Adipocyte (in vitro differentiated cells): Measurements from ENCODE around the gene HBA2.
"Not testable (repeated sequence)": the region's sequence is repeated elsewhere in the genome, so short reads cannot be mapped to it uniquely, and the experiment has no call there.

ENCODE experiments used
- DNase-seq: peaks from one replicate; pipeline ENCODE4 v3.0.0-alpha.2; 2015; ENCODE audit warnings: low read depth
- H3K27me3 ChIP-seq: replicated peaks from 2 replicates; pipeline ENCODE4 v1.7.0; 2013; ENCODE audit warnings: mild to moderate bottlenecking, low read length, moderate library complexity; ENCODE audit not compliant: control insufficient read depth, insufficient read depth
- H3K36me3 ChIP-seq: 2 replicates; pipeline ENCODE4 v1.7.0; 2013; ENCODE audit warnings: low read length, mild to moderate bottlenecking, moderate library complexity; ENCODE audit not compliant: control insufficient read depth, insufficient read depth, severe bottlenecking
- H3K4me1 ChIP-seq: 2 replicates; pipeline ENCODE4 v1.7.0; 2013; ENCODE audit warnings: mild to moderate bottlenecking, low read length, moderate library complexity; ENCODE audit not compliant: control insufficient read depth, insufficient read depth
- H3K4me3 ChIP-seq: 2 replicates; pipeline ENCODE4 v1.7.0; 2013; ENCODE audit warnings: mild to moderate bottlenecking, low read length, moderate library complexity
- H3K9ac ChIP-seq: 2 replicates; pipeline ENCODE4 v1.7.0; 2013; ENCODE audit warnings: mild to moderate bottlenecking, low read length, moderate library complexity
- H3K9me3 ChIP-seq: 2 replicates; pipeline ENCODE4 v1.7.0; 2013; ENCODE audit warnings: mild to moderate bottlenecking, low read length, moderate library complexity; ENCODE audit not compliant: control insufficient read depth

HBA2 gene

DNA sequence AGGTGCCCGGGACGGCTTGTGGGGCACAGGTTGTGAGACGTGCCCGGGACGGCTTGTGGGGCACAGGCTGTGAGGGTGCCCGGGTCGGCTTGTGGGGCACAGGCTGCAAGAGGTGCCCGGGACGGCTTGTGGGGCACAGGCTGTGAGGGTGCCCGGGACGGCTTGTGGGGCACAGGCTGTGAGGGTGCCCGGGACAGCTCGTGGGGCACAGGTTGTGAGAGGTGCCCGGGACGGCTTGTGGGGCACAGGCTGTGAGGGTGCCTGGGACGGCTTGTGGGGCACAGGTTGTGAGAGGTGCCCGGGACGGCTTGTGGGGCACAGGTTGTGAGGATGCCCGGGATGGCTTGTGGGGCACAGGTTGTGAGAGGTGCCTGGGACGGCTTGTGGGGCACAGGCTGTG is 12.4 kb upstream of the HBA2 start:
- not testable (repeated sequence) for H3K4me3 ChIP-seq, H3K36me3 ChIP-seq, H3K9ac ChIP-seq, DNase-seq, H3K4me1 ChIP-seq, H3K9me3 ChIP-seq
- peaks cover 28% of the 10 kb centered on the region for H3K27me3 ChIP-seq

GRCh38 chr16:160691-161190 is 11.9 kb upstream of the HBA2 start:
- Histone ChIP-seq H3K4me1 (peaks cover 2% of the 10 kb centered on the region), H3K27me3 (peaks cover 28% of the 10 kb centered on the region), H3K4me3 (no peak overlapping the region), H3K36me3 (no peaks in the 10 kb centered on the region), H3K9ac (no peak overlapping the region), H3K9me3 (no peaks in the 10 kb centered on the region)
- DNase-seq = no peak

DNA sequence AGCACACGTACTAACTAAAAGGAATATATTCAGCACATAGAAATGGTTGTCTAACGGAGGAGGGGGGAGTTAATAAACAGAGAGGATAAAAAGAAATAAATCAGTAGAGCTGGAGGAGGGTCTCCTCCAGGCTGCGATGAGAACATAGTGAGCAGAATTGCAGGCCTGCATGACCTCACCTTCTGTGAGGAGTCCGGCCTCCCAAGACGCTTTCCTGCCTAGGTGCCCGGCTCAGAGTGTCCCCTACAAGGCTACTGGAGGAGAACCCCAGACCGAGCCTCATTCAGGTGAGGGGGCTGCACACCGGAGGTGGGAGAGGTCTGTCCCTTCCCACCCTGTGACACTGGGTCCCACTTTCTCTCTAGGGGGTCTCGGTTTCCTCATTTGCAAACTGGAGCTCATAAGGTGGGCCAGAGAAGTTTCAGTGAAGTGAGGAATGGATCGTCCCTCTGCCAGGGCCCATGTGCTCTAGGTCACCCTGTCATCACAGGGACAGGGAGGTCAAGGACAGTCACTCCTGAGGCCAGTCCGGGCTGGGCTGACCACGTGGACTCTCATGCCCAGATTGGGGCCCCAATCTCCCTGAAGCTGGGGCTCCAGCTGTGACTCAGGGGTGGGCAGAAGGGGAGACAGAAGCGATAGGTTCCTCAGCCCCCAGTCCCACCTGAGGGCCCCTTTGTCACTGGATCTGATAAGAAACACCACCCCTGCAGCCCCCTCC is 10.2 kb upstream of the HBA2 start:
- no peak for DNase-seq
- H3K9ac ChIP-seq = no peak overlapping the region
- no peaks in the 10 kb centered on the region for H3K36me3 ChIP-seq
- no peaks in the 10 kb centered on the region for H3K9me3 ChIP-seq
- peaks cover 31% of the 10 kb centered on the region for H3K27me3 ChIP-seq
- H3K4me1 ChIP-seq = peaks cover 2% of the 10 kb centered on the region
- H3K4me3 ChIP-seq = no peak overlapping the region

GRCh38 chr16:163139-163538 is 9.5 kb upstream of the HBA2 start:
- H3K36me3 ChIP-seq, DNase-seq, H3K9ac ChIP-seq, H3K9me3 ChIP-seq, H3K4me1 ChIP-seq, H3K4me3 ChIP-seq: not testable (repeated sequence)
- peaks cover 37% of the 10 kb centered on the region for H3K27me3 ChIP-seq

- H3K36me3 ChIP-seq, H3K4me1 ChIP-seq, H3K9ac ChIP-seq, DNase-seq, H3K4me3 ChIP-seq, H3K9me3 ChIP-seq: not testable (repeated sequence)
- H3K27me3 ChIP-seq = peaks cover 39% of the 10 kb centered on the region
Measured at GRCh38 chr16:163696-164095, 9.0 kb upstream of the HBA2 start.

- not testable (repeated sequence) for H3K4me3 ChIP-seq, H3K36me3 ChIP-seq, H3K9ac ChIP-seq, H3K4me1 ChIP-seq, H3K9me3 ChIP-seq, DNase-seq
- H3K27me3 ChIP-seq = peaks cover 42% of the 10 kb centered on the region
Measured at GRCh38 chr16:164134-164823, 8.4 kb upstream of the HBA2 start.

DNA sequence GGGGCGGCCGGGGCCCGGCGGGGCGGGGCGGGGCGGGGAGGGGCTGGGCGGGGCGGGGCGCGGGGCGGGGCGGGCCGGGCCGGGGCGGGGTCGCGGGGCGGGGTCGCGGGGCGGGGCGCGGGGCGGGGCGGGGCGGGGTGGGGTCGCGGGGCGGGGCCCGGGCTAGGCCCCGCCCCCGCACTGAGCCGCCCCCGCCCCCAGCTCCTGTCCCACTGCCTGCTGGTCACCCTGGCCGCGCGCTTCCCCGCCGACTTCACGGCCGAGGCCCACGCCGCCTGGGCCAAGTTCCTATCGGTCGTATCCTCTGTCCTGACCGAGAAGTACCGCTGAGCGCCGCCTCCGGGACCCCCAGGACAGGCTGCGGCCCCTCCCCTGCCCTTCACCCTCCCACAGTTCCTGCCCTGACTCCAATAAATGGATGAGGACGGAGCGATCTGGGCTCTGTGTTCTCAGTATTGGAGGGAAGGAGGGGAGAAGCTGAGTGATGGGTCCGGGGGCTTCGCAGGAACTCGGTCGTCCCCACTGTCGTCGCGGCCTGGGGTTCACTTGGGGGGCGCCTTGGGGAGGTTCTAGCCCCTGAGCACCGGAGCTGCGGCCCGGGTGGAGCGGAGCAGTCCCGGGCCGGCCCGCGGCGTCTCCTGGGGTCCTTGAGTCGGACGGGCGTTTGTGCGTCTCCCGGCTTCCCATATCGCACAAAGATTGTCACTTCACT is 7.7 kb upstream of the HBA2 start:
- no peak for DNase-seq
- Histone ChIP-seq H3K4me1 (peaks cover 2% of the 10 kb centered on the region), H3K9ac (no peak overlapping the region), H3K27me3 (peaks cover 40% of the 10 kb centered on the region), H3K36me3 (no peaks in the 10 kb centered on the region), H3K9me3 (no peaks in the 10 kb centered on the region), H3K4me3 (no peak overlapping the region)

- Histone ChIP-seq H3K27me3 (peaks cover 41% of the 10 kb centered on the region), H3K36me3 (no peaks in the 10 kb centered on the region), H3K9me3 (no peaks in the 10 kb centered on the region), H3K9ac (no peak within 1 kb of the TSS), H3K4me3 (no peak within 1 kb of the TSS), H3K4me1 (peaks cover 2% of the 10 kb centered on the region)
- no peak for DNase-seq
Measured at GRCh38 chr16:165539-166374, 6.9 kb upstream of the HBA2 start, which contains the start of gene HBM. HBM (plus strand) TSS chr16:165978; CDS start chr16:165998, 20 bp downstream.

GRCh38 chr16:166375-167121 is 6.1 kb upstream of the HBA2 start:
- Histone ChIP-seq H3K36me3 (no peaks in the 10 kb centered on the region), H3K4me1 (peaks cover 2% of the 10 kb centered on the region), H3K9me3 (no peaks in the 10 kb centered on the region), H3K4me3 (no peak overlapping the region), H3K27me3 (peaks cover 43% of the 10 kb centered on the region), H3K9ac (no peak overlapping the region)
- no peak for DNase-seq

DNA sequence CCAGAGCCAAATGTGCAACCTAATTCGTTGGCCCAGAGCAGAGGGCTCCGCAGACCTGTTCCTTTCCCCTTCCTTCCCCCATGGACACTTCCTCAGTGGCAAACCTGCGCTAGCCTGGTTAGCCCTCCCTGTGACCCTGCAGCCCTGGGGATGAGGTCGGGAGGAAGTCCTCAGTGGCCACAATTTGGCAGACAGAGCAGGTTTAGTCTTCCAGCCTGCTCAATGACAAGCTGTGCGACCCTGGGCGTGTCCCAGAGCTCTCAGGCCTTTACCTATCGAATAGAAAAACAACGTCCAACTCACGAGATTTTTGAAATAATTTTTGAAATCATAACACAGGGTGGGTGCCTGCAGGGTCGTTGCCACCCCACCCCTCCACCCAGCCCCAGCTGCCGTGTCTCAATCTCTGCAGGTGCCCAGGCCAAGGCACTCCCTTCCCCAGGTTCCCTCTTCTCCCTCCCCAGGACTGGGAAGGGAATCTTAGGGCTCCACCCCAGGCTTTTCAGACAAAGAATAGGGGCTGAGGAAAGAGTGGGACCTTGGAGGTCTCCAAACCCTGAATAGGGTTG is 5.5 kb upstream of the HBA2 start:
- no peak for DNase-seq
- Histone ChIP-seq H3K9ac (no peak overlapping the region), H3K9me3 (no peaks in the 10 kb centered on the region), H3K36me3 (no peaks in the 10 kb centered on the region), H3K4me3 (no peak overlapping the region), H3K4me1 (peaks cover 2% of the 10 kb centered on the region), H3K27me3 (peaks cover 37% of the 10 kb centered on the region)
